Loucy (cell line): ENCODE results near the gene SGK2.

ENCODE experiments used
- CTCF ChIP-seq: fragments of 200-600 bp; sonication (generic); conservative IDR thresholded peaks from 2 replicates; pipeline ENCODE4 v1.5.1; 2014; ENCODE audit warnings: mild to moderate bottlenecking, antibody characterized with exemption, low read length
- EZH2phosphoT487 ChIP-seq: fragments of 200-600 bp; IDR thresholded peaks from 2 replicates; pipeline ENCODE4 v1.6.1; 2018; ENCODE audit warnings: antibody characterized with exemption, mild to moderate bottlenecking, moderate library complexity, borderline replicate concordance

DNA sequence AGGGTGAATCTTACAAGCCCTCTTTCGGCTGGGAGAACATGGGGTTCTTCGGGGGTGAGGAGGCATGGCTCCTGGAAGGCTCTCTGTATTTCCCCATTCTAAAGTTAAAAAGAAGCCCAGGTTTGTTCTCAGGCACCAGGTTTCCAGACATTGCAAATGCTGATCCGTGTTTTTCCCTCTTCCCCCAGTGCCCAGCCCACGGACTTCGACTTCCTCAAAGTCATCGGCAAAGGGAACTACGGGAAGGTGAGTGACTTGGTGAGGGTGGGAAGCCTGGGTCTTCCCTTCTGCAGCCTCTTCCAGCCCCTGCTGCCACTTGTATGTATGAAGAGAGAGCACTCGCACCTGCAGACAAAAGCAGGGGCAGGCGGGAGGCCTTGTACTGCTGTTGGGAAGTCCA lies 8.7 kb downstream of the SGK2 start:
- TF ChIP-seq CTCF (no peak), EZH2phosphoT487 (no peak)
